HL-60 (cell line): ENCODE results near the gene MYOCD.

Experiments used
- DNase-seq, 2 experiments: peaks; one replicate each; pipeline ENCODE4 v3.0.0-alpha.2; 2010 to 2020; ENCODE audit warnings: low read depth in 1 of 2, low spot score in 1 of 2
- H3K27ac ChIP-seq: fragments of 250-450 bp; sonication (Bioruptor Pico); replicated peaks from 2 replicates; pipeline ENCODE4 v1.5.1; 2020; ENCODE audit warnings: mild to moderate bottlenecking, moderate library complexity
- H3K27me3 ChIP-seq: fragments of 250-450 bp; sonication (Bioruptor Pico); 2 replicates; pipeline ENCODE4 v1.5.1; 2021; ENCODE audit warnings: mild to moderate bottlenecking, moderate library complexity; ENCODE audit not compliant: insufficient read depth, poor library complexity, severe bottlenecking
- H3K4me3 ChIP-seq: replicated peaks from 2 replicates; pipeline ENCODE4 v1.5.1; 2011; ENCODE audit warnings: mild to moderate bottlenecking, control low read depth, low read length; ENCODE audit not compliant: insufficient read depth
- CTCF ChIP-seq: IDR thresholded peaks from one replicate; pipeline ENCODE4 v1.5.1; 2011; ENCODE audit warnings: low read length, control low read depth, inconsistent platforms; ENCODE audit not compliant: insufficient read depth
- GABPA ChIP-seq: IDR thresholded peaks from 2 replicates; pipeline ENCODE4 v1.6.1; 2012; ENCODE audit warnings: low read depth
- POLR2AphosphoS5 ChIP-seq: IDR thresholded peaks from 2 replicates; pipeline ENCODE4 v1.6.1; 2012; ENCODE audit warnings: low read depth
- REST ChIP-seq: IDR thresholded peaks from 2 replicates; pipeline ENCODE4 v1.6.1; 2012; ENCODE audit warnings: low read depth; ENCODE audit not compliant: insufficient replicate concordance
- SPI1 ChIP-seq: IDR thresholded peaks from 2 replicates; pipeline ENCODE4 v1.6.1; 2012; ENCODE audit warnings: low read depth, mild to moderate bottlenecking, borderline replicate concordance

Gene MYOCD

GRCh38 chr17:12691173-12691572 lies 25.5 kb downstream of the MYOCD start:
- TF ChIP-seq POLR2AphosphoS5 (no peak), GABPA (no peak), SPI1 (no peak), REST (no peak), CTCF (no peak)
- DNase-seq = no peak
- Histone ChIP-seq H3K27me3 (no peaks in the 10 kb centered on the region), H3K27ac (no peak overlapping the region), H3K4me3 (no peak overlapping the region)

- Histone ChIP-seq H3K27me3 (no peaks in the 10 kb centered on the region), H3K4me3 (no peak overlapping the region), H3K27ac (no peak overlapping the region)
- TF ChIP-seq CTCF (no peak), REST (no peak), POLR2AphosphoS5 (no peak), SPI1 (no peak), GABPA (no peak)
- no peak for DNase-seq
Measured at GRCh38 chr17:12693640-12694039, 27.9 kb downstream of the MYOCD start.

GRCh38 chr17:12706070-12706469 lies 40.4 kb downstream of the MYOCD start:
- H3K27me3 ChIP-seq = no peaks in the 10 kb centered on the region
- H3K4me3 ChIP-seq = no peak overlapping the region
- no peak for DNase-seq
- H3K27ac ChIP-seq = no peak overlapping the region
- TF ChIP-seq SPI1 (no peak), GABPA (no peak), CTCF (no peak), POLR2AphosphoS5 (no peak), REST (no peak)
